Mesenchymal stem cell (in vitro differentiated cells and primary cell): ENCODE data around the gene BMERB1.

Source experiments
- DNase-seq: peaks from one replicate; pipeline ENCODE4 v3.0.0-alpha.2; 2013
- H2AFZ ChIP-seq: one replicate; pipeline ENCODE4 v1.6.1; 2013; ENCODE audit warnings: low read depth, mild to moderate bottlenecking, control low read depth, inconsistent platforms, low read length, moderate library complexity
- H2AK5ac ChIP-seq: 2 replicates; pipeline ENCODE4 v1.6.1; 2013; ENCODE audit warnings: low read length, moderate library complexity, mild to moderate bottlenecking, inconsistent platforms; ENCODE audit not compliant: severe bottlenecking
- H2BK120ac ChIP-seq: one replicate; pipeline ENCODE4 v1.6.1; 2013; ENCODE audit warnings: low read depth, mild to moderate bottlenecking, inconsistent platforms, low read length, moderate library complexity
- H2BK12ac ChIP-seq, 2 experiments: one replicate each; pipeline ENCODE4 v1.6.1; 2013; ENCODE audit warnings: inconsistent platforms in 2 of 2, low read length in 2 of 2, mild to moderate bottlenecking in 2 of 2, moderate library complexity in 2 of 2, control low read depth in 1 of 2
- H2BK15ac ChIP-seq: one replicate; pipeline ENCODE4 v1.6.1; 2013; ENCODE audit warnings: mild to moderate bottlenecking, low read depth, inconsistent platforms; ENCODE audit not compliant: poor library complexity, severe bottlenecking
- H2BK5ac ChIP-seq: 2 replicates; pipeline ENCODE4 v1.6.1; 2013; ENCODE audit warnings: low read depth, mild to moderate bottlenecking, low read length, control low read depth, inconsistent platforms; ENCODE audit not compliant: poor library complexity, severe bottlenecking
- H3K14ac ChIP-seq, 2 experiments: one replicate each; pipeline ENCODE4 v1.6.1; 2013; ENCODE audit warnings: inconsistent platforms in 2 of 2, low read length in 2 of 2, control low read depth in 1 of 2, mild to moderate bottlenecking in 1 of 2, moderate library complexity in 1 of 2
- H3K18ac ChIP-seq, 2 experiments: one replicate each; pipeline ENCODE4 v1.6.1; 2013; ENCODE audit warnings: inconsistent platforms in 2 of 2, low read length in 2 of 2, control low read depth in 1 of 2, low read depth in 1 of 2, mild to moderate bottlenecking in 1 of 2
- H3K23ac ChIP-seq, 2 experiments: one replicate each; pipeline ENCODE4 v1.6.1; 2013; ENCODE audit warnings: inconsistent platforms in 2 of 2, low read length in 2 of 2, mild to moderate bottlenecking in 2 of 2, moderate library complexity in 2 of 2, control low read depth in 1 of 2
- H3K27ac ChIP-seq: 2 replicates; pipeline ENCODE4 v1.5.1; 2013; ENCODE audit warnings: mild to moderate bottlenecking, moderate library complexity, low read length, control low read depth, inconsistent platforms; ENCODE audit not compliant: poor library complexity, severe bottlenecking
- H3K27me3 ChIP-seq, 2 experiments: 2 replicates each; pipeline versions ENCODE4 v1.6.1 to v1.7.0; 2013; ENCODE audit warnings: low read length in 2 of 2, mild to moderate bottlenecking in 2 of 2, moderate library complexity in 2 of 2, control low read depth in 1 of 2, inconsistent platforms in 1 of 2; ENCODE audit not compliant: control insufficient read depth in 1 of 2, insufficient read depth in 1 of 2
- H3K36me3 ChIP-seq, 2 experiments: 2 replicates each; pipeline versions ENCODE4 v1.6.1 to v1.7.0; 2013; ENCODE audit warnings: low read length in 2 of 2, control low read depth in 1 of 2, inconsistent platforms in 1 of 2, low read depth in 1 of 2, mild to moderate bottlenecking in 1 of 2; ENCODE audit not compliant: insufficient read depth in 2 of 2, control insufficient read depth in 1 of 2
- H3K4ac ChIP-seq, 2 experiments: one replicate each; pipeline ENCODE4 v1.6.1; 2013; ENCODE audit warnings: inconsistent platforms in 2 of 2, low read length in 2 of 2, mild to moderate bottlenecking in 2 of 2, moderate library complexity in 2 of 2, control low read depth in 1 of 2, low read depth in 1 of 2
- H3K4me1 ChIP-seq: 2 replicates; pipeline ENCODE4 v1.6.1; 2013; ENCODE audit warnings: low read depth, low read length, control low read depth; ENCODE audit not compliant: control insufficient read depth, insufficient read depth
- H3K4me2 ChIP-seq: 2 replicates; pipeline ENCODE4 v1.6.1; 2013; ENCODE audit warnings: low read length, mild to moderate bottlenecking, inconsistent platforms; ENCODE audit not compliant: poor library complexity, severe bottlenecking
- H3K4me3 ChIP-seq, 2 experiments: 2 replicates each; pipeline versions ENCODE4 v1.5.1 to v1.7.0; 2013; ENCODE audit warnings: low read length in 2 of 2, mild to moderate bottlenecking in 2 of 2, control low read depth in 1 of 2, low read depth in 1 of 2; ENCODE audit not compliant: insufficient read depth in 1 of 2
- H3K79me1 ChIP-seq: replicated peaks from 2 replicates; pipeline ENCODE4 v1.6.1; 2013; ENCODE audit warnings: mild to moderate bottlenecking, control low read depth, low read length, inconsistent platforms; ENCODE audit not compliant: poor library complexity, severe bottlenecking
- H3K9ac ChIP-seq: 2 replicates; pipeline ENCODE4 v1.7.0; 2013; ENCODE audit warnings: mild to moderate bottlenecking, low read length, moderate library complexity
- H3K9me3 ChIP-seq: 2 replicates; pipeline ENCODE4 v1.7.0; 2013; ENCODE audit warnings: mild to moderate bottlenecking, low read length; ENCODE audit not compliant: control insufficient read depth
- H4K8ac ChIP-seq: one replicate; pipeline ENCODE4 v1.6.1; 2013; ENCODE audit warnings: inconsistent platforms, mild to moderate bottlenecking, low read length, moderate library complexity
- H4K91ac ChIP-seq: one replicate; pipeline ENCODE4 v1.6.1; 2013; ENCODE audit warnings: mild to moderate bottlenecking, low read length, inconsistent platforms
- WGBS: methylation state at CpG from one replicate; pipeline ENCODE4 v1.1.7; 2013; ENCODE audit warnings: mixed read lengths; 5-methylcytosine and 5-hydroxymethylcytosine counted together

Gene BMERB1

DNA sequence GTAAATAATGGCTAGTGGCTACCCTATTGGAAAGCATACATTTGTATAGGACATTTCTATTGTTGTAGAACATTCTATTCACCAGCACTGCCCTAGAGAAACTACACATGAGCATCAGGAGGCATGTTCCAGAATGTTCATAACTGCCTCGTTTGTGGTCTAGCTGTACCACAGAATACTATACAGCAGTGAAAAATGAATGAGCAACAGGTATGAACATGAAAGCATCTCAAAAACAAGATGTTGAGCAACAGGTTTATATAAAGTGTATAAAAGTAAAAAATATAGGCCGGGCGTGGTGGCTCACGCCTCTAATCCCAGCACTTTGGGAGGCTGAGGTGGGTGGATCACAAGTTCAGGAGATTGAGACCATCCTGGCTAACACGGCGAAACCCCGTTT is 91.7 kb downstream of the BMERB1 start:
- no peak overlapping the region for H2AK5ac ChIP-seq
- H4K91ac ChIP-seq, result no peak overlapping the region
- no peaks in the 10 kb centered on the region for H3K27me3 ChIP-seq
- no peak overlapping the region for H2BK12ac ChIP-seq
- no peak overlapping the region for H3K23ac ChIP-seq
- H3K4me3 ChIP-seq, result no peak overlapping the region
- H3K18ac ChIP-seq, result no peak overlapping the region
- no peak overlapping the region for H3K4me2 ChIP-seq
- H3K36me3 ChIP-seq, result peaks cover 5 to 77% of the 10 kb centered on the region in 2 experiments
- DNase-seq, result no peak
- H2BK120ac ChIP-seq, result no peak overlapping the region
- no peak overlapping the region for H3K9ac ChIP-seq
- no peak overlapping the region for H2AFZ ChIP-seq
- WGBS, result 91% methylated on average over 6 of the region's 7 CpGs
- H3K4ac ChIP-seq, result no peak overlapping the region
- H2BK15ac ChIP-seq, result no peak overlapping the region
- H3K4me1 ChIP-seq, result no peaks in the 10 kb centered on the region
- peaks cover 27% of the 10 kb centered on the region for H3K79me1 ChIP-seq
- H2BK5ac ChIP-seq, result no peak overlapping the region
- H3K27ac ChIP-seq, result no peak overlapping the region
- H4K8ac ChIP-seq, result no peak overlapping the region
- H3K9me3 ChIP-seq, result no peaks in the 10 kb centered on the region
- no peak overlapping the region for H3K14ac ChIP-seq

DNA sequence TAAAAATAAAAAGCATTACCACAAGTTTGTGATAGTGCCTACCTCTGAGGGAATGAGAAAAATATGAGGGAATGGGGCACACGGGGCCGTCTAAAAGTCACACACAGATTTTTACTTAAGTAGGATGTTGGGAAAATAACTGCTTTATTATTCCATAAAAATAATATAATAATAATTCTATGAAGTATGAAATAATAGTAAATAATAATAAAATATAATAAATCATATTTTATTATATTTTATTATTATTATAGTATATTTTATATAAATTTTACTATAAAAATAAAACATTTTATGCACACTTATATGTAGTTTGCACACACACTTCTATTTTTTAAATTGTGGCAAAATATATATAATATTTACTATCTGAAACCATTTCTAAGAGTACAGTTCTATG is 92.3 kb downstream of the BMERB1 start:
- no peak overlapping the region for H4K91ac ChIP-seq
- no CpG with 5 or more reads among the region's 2 CpGs for WGBS
- no peaks in the 10 kb centered on the region for H3K27me3 ChIP-seq
- H3K4me2 ChIP-seq, result no peak overlapping the region
- H4K8ac ChIP-seq, result no peak overlapping the region
- H3K79me1 ChIP-seq, result peaks cover 27% of the 10 kb centered on the region
- H3K36me3 ChIP-seq, result peaks cover 5 to 78% of the 10 kb centered on the region in 2 experiments
- DNase-seq, result no peak
- H3K27ac ChIP-seq, result no peak overlapping the region
- no peaks in the 10 kb centered on the region for H3K4me1 ChIP-seq
- H2BK120ac ChIP-seq, result no peak overlapping the region
- no peak overlapping the region for H2AK5ac ChIP-seq
- no peak overlapping the region for H3K4ac ChIP-seq
- no peak overlapping the region for H3K18ac ChIP-seq
- H3K9ac ChIP-seq, result no peak overlapping the region
- H2BK12ac ChIP-seq, result no peak overlapping the region
- H2BK5ac ChIP-seq, result no peak overlapping the region
- no peaks in the 10 kb centered on the region for H3K9me3 ChIP-seq
- no peak overlapping the region for H3K23ac ChIP-seq
- no peak overlapping the region for H3K14ac ChIP-seq
- H3K4me3 ChIP-seq, result no peak overlapping the region
- no peak overlapping the region for H2AFZ ChIP-seq
- no peak overlapping the region for H2BK15ac ChIP-seq

DNA sequence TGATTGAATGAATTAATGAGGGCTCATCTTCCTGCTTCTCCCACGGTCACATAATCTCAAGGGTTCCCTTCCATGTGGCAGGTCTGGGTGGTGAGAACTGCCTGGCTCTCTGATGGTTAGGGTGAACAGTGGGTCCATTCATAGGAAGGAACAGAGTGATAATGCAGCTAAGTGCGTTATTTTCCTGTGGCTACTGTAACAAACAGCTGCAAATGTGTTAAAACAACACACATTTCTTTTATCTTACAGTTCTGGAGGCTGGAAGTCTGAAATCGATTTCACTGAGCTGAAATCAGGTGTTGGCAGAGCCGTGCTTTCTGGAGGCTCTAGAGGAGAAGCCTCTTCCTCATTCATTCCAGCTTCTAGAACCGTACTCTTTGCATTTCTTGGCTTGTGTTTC is 95.3 kb downstream of the BMERB1 start:
- Histone ChIP-seq H2BK5ac (no peak overlapping the region), H3K4me1 (no peaks in the 10 kb centered on the region), H3K18ac (no peak overlapping the region), H3K79me1 (peaks cover 25% of the 10 kb centered on the region), H2BK12ac (no peak overlapping the region), H4K91ac (no peak overlapping the region), H2BK120ac (no peak overlapping the region), H3K4ac (no peak overlapping the region), H2BK15ac (no peak overlapping the region), H2AFZ (no peak overlapping the region), H4K8ac (no peak overlapping the region), H3K14ac (no peak overlapping the region), H3K23ac (no peak overlapping the region), H3K27me3 (no peaks in the 10 kb centered on the region), H3K9ac (no peak overlapping the region), H3K9me3 (no peaks in the 10 kb centered on the region), H3K27ac (no peak overlapping the region), H2AK5ac (no peak overlapping the region), H3K4me2 (no peak overlapping the region), H3K36me3 (peaks cover 5 to 76% of the 10 kb centered on the region in 2 experiments), H3K4me3 (no peak overlapping the region)
- no peak for DNase-seq
- 96% methylated on average over 5 of the region's 5 CpGs for WGBS

DNA sequence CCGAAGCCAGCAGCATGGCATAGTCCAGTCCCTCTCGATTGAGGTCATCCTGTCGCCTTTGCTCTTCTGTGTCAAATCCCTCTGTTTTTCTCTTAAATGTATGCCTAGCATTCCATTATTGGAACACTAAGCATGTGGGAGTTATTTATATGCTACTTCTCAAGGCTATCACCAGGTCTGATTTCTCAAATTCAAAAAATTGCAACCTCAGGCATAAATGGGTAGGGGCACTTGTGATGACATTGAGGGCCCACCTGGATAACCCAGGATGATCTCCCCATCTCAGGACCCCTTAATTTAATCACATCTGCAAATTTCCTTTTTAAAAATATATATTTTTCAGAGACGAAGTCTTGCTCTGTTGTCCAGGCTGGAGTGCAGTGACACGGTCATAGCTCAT is 95.7 kb downstream of the BMERB1 start:
- Histone ChIP-seq H3K4ac (no peak overlapping the region), H2BK120ac (no peak overlapping the region), H3K27me3 (no peaks in the 10 kb centered on the region), H2AK5ac (no peak overlapping the region), H3K23ac (no peak overlapping the region), H3K9ac (no peak overlapping the region), H3K4me1 (no peaks in the 10 kb centered on the region), H2AFZ (no peak overlapping the region), H2BK12ac (no peak overlapping the region), H4K8ac (no peak overlapping the region), H3K4me2 (no peak overlapping the region), H3K18ac (no peak overlapping the region), H3K36me3 (peaks cover 5 to 76% of the 10 kb centered on the region in 2 experiments), H3K79me1 (peaks cover 23% of the 10 kb centered on the region), H2BK15ac (no peak overlapping the region), H3K14ac (no peak overlapping the region), H3K27ac (no peak overlapping the region), H3K4me3 (no peak overlapping the region), H3K9me3 (no peaks in the 10 kb centered on the region), H4K91ac (no peak overlapping the region), H2BK5ac (no peak overlapping the region)
- WGBS, result 98% methylated on average over 4 of the region's 5 CpGs
- DNase-seq, result no peak
